HCT116 (cell line): ENCODE measurements around the gene ANKRD63. TPM values are rescaled to one million over a fixed set of nuclear protein-coding genes. Genes with fewer than 3 reads are reported as not detected.
A peak's percentile ranks its signal among the peaks of the same experiment; 100 is the strongest.

Source experiments
- ATAC-seq: fragments of 200-7000 bp; cut with Tn5 transposase; 2 replicates; pipeline ENCODE4 v1.9.1; 2020; ENCODE audit warnings: mild to moderate bottlenecking, moderate library complexity
- BruUV-seq: library from RNA; stranded (reverse); fragments of 400-500 nt; replicated peaks from 2 replicates; lab custom pipeline; 2021; lab: Mats Ljungman, UMichigan
- CTCF ChIA-PET: fragments of 300-600 bp; sonication (Branson Sonifier 250); formaldehyde crosslinking; loops from one replicate; lab custom pipeline; 2021; ENCODE audit warnings: antibody characterized with exemption; lab: Charles Lee
- POLR2A ChIA-PET: fragments of 300-600, 350-600 bp; sonication (Branson Sonifier 250); formaldehyde crosslinking; loops from one replicate; lab custom pipeline; 2021; ENCODE audit warnings: antibody characterized with exemption; lab: Charles Lee
- RAD21 ChIA-PET, 2 experiments: fragments of 300-600 bp; sonication (Branson Sonifier 250); formaldehyde crosslinking; loops; one replicate each; lab custom pipeline; 2023; ENCODE audit warnings: low total read pairs in 2 of 2; ENCODE audit not compliant: uncharacterized antibody in 2 of 2, unreplicated experiment in 2 of 2, low non-redundant PET in 1 of 2; lab: Charles Lee
- DNase-seq: peaks from one replicate; pipeline ENCODE4 v3.0.0-alpha.2; 2010; ENCODE audit warnings: low read depth, low spot score
- H2AFZ ChIP-seq: fragments of 200-600 bp; shearing (Covaris generic), sonication (generic); 2 replicates; pipeline ENCODE4 v1.6.1; 2017; ENCODE audit warnings: low read depth, mixed run types, mixed read lengths, antibody characterized with exemption, low read length; ENCODE audit not compliant: poor library complexity, severe bottlenecking
- H3K27ac ChIP-seq: 2 replicates; pipeline ENCODE4 v1.5.1; 2012; ENCODE audit warnings: low read depth, low read length
- H3K27me3 ChIP-seq: fragments of 200-600 bp; sonication (generic); 2 replicates; pipeline ENCODE4 v1.6.1; 2016; ENCODE audit warnings: mixed run types, low read length, mixed read lengths; ENCODE audit not compliant: insufficient read depth
- H3K36me3 ChIP-seq, 2 experiments: fragments of 200-500 bp in 1 of 2; fragments of 200-600 bp in 1 of 2; sonication (Bioruptor generic) in 1 of 2; sonication (generic) in 1 of 2; 2 replicates each; pipeline versions ENCODE4 v1.5.1 to v1.6.1; 2014 to 2016; ENCODE audit warnings: low read length in 2 of 2, inconsistent platforms in 1 of 2, mixed read lengths in 1 of 2, mixed run types in 1 of 2; ENCODE audit not compliant: insufficient read depth in 2 of 2, control insufficient read depth in 1 of 2
- H3K4me1 ChIP-seq, 2 experiments: fragments of 200-600 bp in 1 of 2; sonication (generic) in 1 of 2; 2 replicates each; pipeline versions ENCODE4 v1.5.1 to v1.6.1; 2012 to 2017; ENCODE audit warnings: low read length in 2 of 2, inconsistent platforms in 1 of 2, mild to moderate bottlenecking in 1 of 2, mixed read lengths in 1 of 2, mixed run types in 1 of 2, moderate library complexity in 1 of 2; ENCODE audit not compliant: insufficient read depth in 2 of 2, control insufficient read depth in 1 of 2
- H3K4me2 ChIP-seq: fragments of 200-600 bp; sonication (generic); 2 replicates; pipeline ENCODE4 v1.6.1; 2017; ENCODE audit warnings: mixed run types, low read length, mixed read lengths
- H3K4me3 ChIP-seq, 2 experiments: fragments of 200-600 bp in 1 of 2; sonication (generic) in 1 of 2; replicated peaks in 1 of 2; 2 replicates each; pipeline ENCODE4 v1.5.1; 2011 to 2016; ENCODE audit warnings: low read length in 2 of 2, control low read depth in 1 of 2, low read depth in 1 of 2, mild to moderate bottlenecking in 1 of 2, mixed read lengths in 1 of 2, mixed run types in 1 of 2
- H3K79me2 ChIP-seq: fragments of 200-600 bp; sonication (generic); 2 replicates; pipeline ENCODE4 v1.6.1; 2017; ENCODE audit warnings: mild to moderate bottlenecking, mixed run types, low read length, moderate library complexity, mixed read lengths; ENCODE audit not compliant: insufficient read depth
- H3K9ac ChIP-seq: fragments of 200-600 bp; sonication (generic); 2 replicates; pipeline ENCODE4 v1.6.1; 2016; ENCODE audit warnings: low read length, mixed read lengths
- H3K9me2 ChIP-seq: fragments of 200-600 bp; sonication (generic), shearing (Covaris generic); 2 replicates; pipeline ENCODE4 v1.6.1; 2017; ENCODE audit warnings: mixed run types, mild to moderate bottlenecking, moderate library complexity; ENCODE audit not compliant: insufficient read depth
- H3K9me3 ChIP-seq, 2 experiments: fragments of 200-500 bp in 1 of 2; fragments of 200-600 bp in 1 of 2; sonication (Bioruptor generic) in 1 of 2; sonication (generic) in 1 of 2; 2 replicates each; pipeline ENCODE4 v1.6.1; 2014 to 2017; ENCODE audit warnings: low read length in 2 of 2, mixed read lengths in 2 of 2, inconsistent platforms in 1 of 2, low read depth in 1 of 2, mild to moderate bottlenecking in 1 of 2, mixed run types in 1 of 2, moderate library complexity in 1 of 2; ENCODE audit not compliant: control insufficient read depth in 1 of 2, insufficient read depth in 1 of 2
- H4K20me1 ChIP-seq: fragments of 200-600 bp; sonication (generic), shearing (Covaris generic); 2 replicates; pipeline ENCODE4 v1.6.1; 2017; ENCODE audit warnings: mixed run types, mild to moderate bottlenecking, moderate library complexity; ENCODE audit not compliant: insufficient read depth
- ELF1 ChIP-seq: IDR thresholded peaks from 2 replicates; pipeline ENCODE4 v1.6.1; 2012; ENCODE audit warnings: low read depth, borderline replicate concordance
- EZH2phosphoT487 ChIP-seq: fragments of 200-600 bp; IDR thresholded peaks from 2 replicates; pipeline ENCODE4 v1.6.1; 2018; ENCODE audit warnings: antibody characterized with exemption, borderline replicate concordance
- FOSL1 ChIP-seq: IDR thresholded peaks from 2 replicates; pipeline ENCODE4 v1.6.1; 2012; ENCODE audit warnings: low read depth
- POLR2A ChIP-seq: IDR thresholded peaks from 2 replicates; pipeline ENCODE4 v1.7.0; 2011; ENCODE audit warnings: borderline replicate concordance; ENCODE audit not compliant: insufficient read depth, insufficient read length; ENCODE audit errors: extremely low read depth
- POLR2AphosphoS5 ChIP-seq: IDR thresholded peaks from 2 replicates; pipeline ENCODE4 v1.6.1; 2011; ENCODE audit warnings: mild to moderate bottlenecking, low read depth, low read length, moderate library complexity
- RAD21 ChIP-seq: IDR thresholded peaks from 2 replicates; pipeline ENCODE4 v1.6.1; 2012; ENCODE audit warnings: low read depth, mild to moderate bottlenecking
- SIN3A ChIP-seq: IDR thresholded peaks from 2 replicates; pipeline ENCODE4 v1.6.1; 2012; ENCODE audit warnings: low read depth
- SP1 ChIP-seq: IDR thresholded peaks from 2 replicates; pipeline ENCODE4 v1.6.1; 2012; ENCODE audit warnings: low read depth
- ZFX ChIP-seq: fragments of 450-650 bp; IDR thresholded peaks from 2 replicates; pipeline ENCODE4 v1.6.1; 2017
- ZNF274 ChIP-seq: fragments of 200-500 bp; sonication (Bioruptor generic); IDR thresholded peaks from 2 replicates; pipeline ENCODE4 v1.6.1; 2014; ENCODE audit warnings: mild to moderate bottlenecking, low read depth, low read length, inconsistent platforms
- intact Hi-C: fragments of 100-400 bp; cut with micrococcal nuclease; formaldehyde crosslinking; loops from 2 replicates; pipeline ENCODE4 v1.10.0; 2022
- total RNA-seq: library from RNA; stranded (reverse); gene quantifications from one replicate; pipeline ENCODE4 v1.2.1, GENCODE V29; 2021; ENCODE audit not compliant: unreplicated experiment
- TF ChIP-seq, protein P1 (sequence below): IDR thresholded peaks from 2 replicates; pipeline ENCODE4 v1.6.1; 2011; ENCODE audit warnings: mild to moderate bottlenecking, low read length, moderate library complexity; ENCODE audit not compliant: insufficient replicate concordance; ENCODE audit errors: extremely low read depth
- TF ChIP-seq, protein P2 (sequence below): IDR thresholded peaks from 2 replicates; pipeline ENCODE4 v1.6.1; 2012
- TF ChIP-seq, protein P3 (sequence below), 3 experiments: fragments of 200-600 bp in 1 of 3; sonication (generic) in 1 of 3; IDR thresholded peaks in 2 of 3; conservative IDR thresholded peaks in 1 of 3; 2 replicates each; pipeline ENCODE4 v1.5.1; 2012 to 2017; ENCODE audit warnings: low read depth in 2 of 3, low read length in 2 of 3, antibody characterized with exemption in 1 of 3, borderline replicate concordance in 1 of 3, control low read depth in 1 of 3, mild to moderate bottlenecking in 1 of 3, mixed read lengths in 1 of 3, mixed run types in 1 of 3, moderate library complexity in 1 of 3; ENCODE audit not compliant: insufficient read depth in 1 of 3

The ANKRD63 gene
- total RNA-seq, 1 experiment from 2014 or later: 0.89 TPM

DNA sequence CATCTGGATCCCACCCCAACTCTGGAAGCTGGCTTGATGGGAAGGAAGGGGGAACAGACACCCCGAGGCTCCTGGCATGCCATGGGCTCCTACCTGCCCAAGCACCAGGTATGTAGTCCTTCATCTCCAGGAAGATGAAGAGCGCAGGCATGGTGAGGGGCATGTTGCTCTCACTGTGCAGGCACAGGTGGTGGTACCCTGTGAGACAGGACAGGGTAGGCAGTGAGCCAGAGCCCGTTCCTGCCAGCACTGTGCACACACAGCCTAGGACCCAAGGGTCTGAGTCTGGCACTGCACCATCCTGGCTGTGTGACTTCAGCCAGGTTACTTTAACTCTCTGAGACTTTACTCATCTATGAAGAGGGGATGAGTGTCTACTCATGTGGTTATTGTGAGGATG is 9.4 kb upstream of the ANKRD63 start:
- Histone ChIP-seq H3K4me1 (peaks cover 43 to 46% of the 10 kb centered on the region in 2 experiments), H3K9ac (no peak overlapping the region), H3K27me3 (no peaks in the 10 kb centered on the region), H3K9me2 (no peaks in the 10 kb centered on the region), H3K9me3 (no peaks in the 10 kb centered on the region), H3K36me3 (no peaks in the 10 kb centered on the region), H3K4me2 (peak overlapping the region; percentile 84; the same call in 1 of the 2 replicates), H4K20me1 (no peaks in the 10 kb centered on the region), H3K27ac (no peak overlapping the region), H3K79me2 (no peaks in the 10 kb centered on the region), H2AFZ (no peak overlapping the region), H3K4me3 (no peak overlapping the region)
- DNase-seq (no peak), ATAC-seq (no peak)
- BruUV-seq: no TSS peak
- ChIA-PET RAD21 (interaction anchor here in 1 of 2 experiments (1.4 kb wide), 1 partner anchor 18 kb away, joined by 3 read pairs; no protein-coding TSS in a partner anchor), POLR2A (no interaction called here), CTCF (interaction anchor here (1.5 kb wide), 1 partner anchor 18 kb away, joined by 4 read pairs; no protein-coding TSS in a partner anchor)
- intact Hi-C loops: no loop called here
- TF ChIP-seq, protein P1, sequence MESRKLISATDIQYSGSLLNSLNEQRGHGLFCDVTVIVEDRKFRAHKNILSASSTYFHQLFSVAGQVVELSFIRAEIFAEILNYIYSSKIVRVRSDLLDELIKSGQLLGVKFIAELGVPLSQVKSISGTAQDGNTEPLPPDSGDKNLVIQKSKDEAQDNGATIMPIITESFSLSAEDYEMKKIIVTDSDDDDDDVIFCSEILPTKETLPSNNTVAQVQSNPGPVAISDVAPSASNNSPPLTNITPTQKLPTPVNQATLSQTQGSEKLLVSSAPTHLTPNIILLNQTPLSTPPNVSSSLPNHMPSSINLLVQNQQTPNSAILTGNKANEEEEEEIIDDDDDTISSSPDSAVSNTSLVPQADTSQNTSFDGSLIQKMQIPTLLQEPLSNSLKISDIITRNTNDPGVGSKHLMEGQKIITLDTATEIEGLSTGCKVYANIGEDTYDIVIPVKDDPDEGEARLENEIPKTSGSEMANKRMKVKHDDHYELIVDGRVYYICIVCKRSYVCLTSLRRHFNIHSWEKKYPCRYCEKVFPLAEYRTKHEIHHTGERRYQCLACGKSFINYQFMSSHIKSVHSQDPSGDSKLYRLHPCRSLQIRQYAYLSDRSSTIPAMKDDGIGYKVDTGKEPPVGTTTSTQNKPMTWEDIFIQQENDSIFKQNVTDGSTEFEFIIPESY: no peak

DNA sequence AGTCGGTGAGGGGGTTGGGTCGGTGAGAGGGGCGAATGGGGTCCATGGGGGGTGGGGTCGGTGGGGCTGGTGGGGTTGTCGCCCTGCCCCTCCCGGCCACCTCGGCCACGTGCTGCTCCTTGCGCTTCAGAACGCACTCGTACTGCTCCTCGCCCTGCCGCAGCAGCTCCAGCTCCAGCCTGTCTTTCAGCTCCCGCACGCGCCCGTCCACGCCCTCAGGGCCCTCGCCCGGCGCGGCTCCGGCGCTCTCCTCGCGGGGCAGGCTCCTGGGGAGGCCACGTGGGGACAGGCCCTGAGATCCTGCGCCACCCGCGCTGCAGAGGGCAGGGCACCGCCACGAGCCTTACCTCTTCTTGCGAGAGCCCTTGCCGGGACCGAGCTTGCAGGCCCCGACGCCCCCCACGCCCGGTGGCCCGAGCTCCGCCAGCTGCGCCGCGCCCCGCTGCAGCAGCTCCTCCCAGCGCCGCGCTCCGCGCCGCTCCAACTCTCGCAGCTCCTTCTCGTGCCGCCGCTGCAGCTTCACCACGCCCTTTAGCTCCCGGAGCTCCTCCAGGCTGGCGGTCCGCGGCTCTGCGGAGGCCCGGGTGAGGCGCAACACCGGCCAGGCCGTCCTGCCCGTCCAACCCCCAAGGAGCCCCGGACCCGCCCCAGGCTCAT is 8.2 kb upstream of the ANKRD63 start:
- BruUV-seq: no TSS peak
- ATAC-seq: peak; percentile 82
- Histone ChIP-seq H2AFZ (peak overlapping the region; percentile 26), H3K4me3 (peak overlapping the region; percentile 30 to 49), H3K4me2 (peak overlapping the region; percentile 84), H3K27ac (peak overlapping the region; percentile 45; the same call in 1 of the 2 replicates), H3K79me2 (no peaks in the 10 kb centered on the region), H3K9me2 (no peaks in the 10 kb centered on the region), H3K36me3 (no peaks in the 10 kb centered on the region), H3K9me3 (no peaks in the 10 kb centered on the region), H3K9ac (peak overlapping the region; percentile 61), H3K4me1 (peaks cover 46 to 51% of the 10 kb centered on the region in 2 experiments), H3K27me3 (no peaks in the 10 kb centered on the region), H4K20me1 (no peaks in the 10 kb centered on the region)
- no peak for DNase-seq
- TF ChIP-seq ZNF274 (no peak), SP1 (no peak), ZFX (peak; percentile 96), RAD21 (no peak), POLR2A (peak; percentile 39), POLR2AphosphoS5 (0 out of 2 replicates have a peak, but pooled peaks have one; percentile 34), ELF1 (no peak), EZH2phosphoT487 (no peak), FOSL1 (no peak), SIN3A (no peak)
- TF ChIP-seq, protein P2, sequence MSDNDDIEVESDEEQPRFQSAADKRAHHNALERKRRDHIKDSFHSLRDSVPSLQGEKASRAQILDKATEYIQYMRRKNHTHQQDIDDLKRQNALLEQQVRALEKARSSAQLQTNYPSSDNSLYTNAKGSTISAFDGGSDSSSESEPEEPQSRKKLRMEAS: peak; percentile 90
- TF ChIP-seq, protein P3, sequence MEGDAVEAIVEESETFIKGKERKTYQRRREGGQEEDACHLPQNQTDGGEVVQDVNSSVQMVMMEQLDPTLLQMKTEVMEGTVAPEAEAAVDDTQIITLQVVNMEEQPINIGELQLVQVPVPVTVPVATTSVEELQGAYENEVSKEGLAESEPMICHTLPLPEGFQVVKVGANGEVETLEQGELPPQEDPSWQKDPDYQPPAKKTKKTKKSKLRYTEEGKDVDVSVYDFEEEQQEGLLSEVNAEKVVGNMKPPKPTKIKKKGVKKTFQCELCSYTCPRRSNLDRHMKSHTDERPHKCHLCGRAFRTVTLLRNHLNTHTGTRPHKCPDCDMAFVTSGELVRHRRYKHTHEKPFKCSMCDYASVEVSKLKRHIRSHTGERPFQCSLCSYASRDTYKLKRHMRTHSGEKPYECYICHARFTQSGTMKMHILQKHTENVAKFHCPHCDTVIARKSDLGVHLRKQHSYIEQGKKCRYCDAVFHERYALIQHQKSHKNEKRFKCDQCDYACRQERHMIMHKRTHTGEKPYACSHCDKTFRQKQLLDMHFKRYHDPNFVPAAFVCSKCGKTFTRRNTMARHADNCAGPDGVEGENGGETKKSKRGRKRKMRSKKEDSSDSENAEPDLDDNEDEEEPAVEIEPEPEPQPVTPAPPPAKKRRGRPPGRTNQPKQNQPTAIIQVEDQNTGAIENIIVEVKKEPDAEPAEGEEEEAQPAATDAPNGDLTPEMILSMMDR (IDR thresholded peaks at IDR 0.05 in 2 of 3, conservative IDR thresholded peaks at IDR 0.05 in 1 of 3; ENCODE audit: borderline replicate concordance in 1 of 3, insufficient read depth in 1 of 3, low read depth in 2 of 3, low read length in 2 of 3): no peak
- CTCF ChIA-PET: interaction anchor here (0.9 to 3.3 kb wide), 8 partner anchors 8 to 49 kb away, joined by 3 to 31 read pairs (median 5); partner anchors contain the start of gene ANKRD63
- POLR2A ChIA-PET: interaction anchor here (0.7 to 1.3 kb wide), 2 partner anchors 18 to 294 kb away, joined by 3 to 6 read pairs; partner anchors contain the start of gene PLCB2
- RAD21 ChIA-PET: interaction anchor here (0.6 to 1.4 kb wide), 3 partner anchors 12 to 19 kb away, joined by 3 read pairs; partner anchors contain the start of gene PLCB2 (in 1 of the 2)
- intact Hi-C loops: no loop called here
